A549 (cell line): Measurements from ENCODE around the gene CARMIL1. TPM values are rescaled to one million over a fixed set of nuclear protein-coding genes. Genes with fewer than 3 reads are reported as not detected.

Experiments used
- ATAC-seq, 2 experiments: fragments of 200-7000 bp in 1 of 2; fragments of >200 bp in 1 of 2; cut with Nextera tagmentation in 1 of 2; cut with Tn5 transposase in 1 of 2; 3 replicates each; pipeline versions ENCODE4 v1.8.0 to v1.9.1; 2018 to 2020; ENCODE audit warnings: mild to moderate bottlenecking in 1 of 2, moderate library complexity in 1 of 2
- CTCF ChIA-PET: fragments of 300-600 bp; sonication (Branson Sonifier 250); formaldehyde crosslinking; extraction: SDS; loops from one replicate; lab custom pipeline; 2021; ENCODE audit warnings: antibody characterized with exemption, inconsistent platforms; lab: Yijun Ruan, JAX
- POLR2A ChIA-PET: fragments of 350-600 bp; formaldehyde crosslinking; extraction: SDS; loops from one replicate; lab custom pipeline; 2021; ENCODE audit warnings: antibody characterized with exemption, inconsistent platforms; lab: Yijun Ruan, JAX
- DNase-seq, 2 experiments: peaks; one replicate each; pipeline versions ENCODE4 v3.0.0 to v3.0.0-alpha.2; 2011 to 2016; ENCODE audit warnings: low read depth in 1 of 2, low spot score in 1 of 2
- FAIRE-seq: peaks from 2 replicates; lab custom pipeline; 2011; peaks lifted over from hg19 to GRCh38; lab: Jason Lieb, UNC
- H3K27ac ChIP-seq, 2 experiments: fragments of >200 bp; sonication (Bioruptor Twin); formaldehyde crosslinking; 3 replicates each; pipeline ENCODE4 v1.5.1; 2016 to 2017
- H3K4me1 ChIP-seq: fragments of >200 bp; sonication (Bioruptor Twin); formaldehyde crosslinking; 3 replicates; pipeline ENCODE4 v1.6.1; 2016
- H3K4me2 ChIP-seq: fragments of >200 bp; sonication (Bioruptor Twin); formaldehyde crosslinking; 3 replicates; pipeline ENCODE4 v1.6.1; 2016
- H3K4me3 ChIP-seq: fragments of >200 bp; sonication (Bioruptor Twin); formaldehyde crosslinking; 3 replicates; pipeline ENCODE4 v1.5.1; 2016
- H3K9me3 ChIP-seq: fragments of >200 bp; sonication (Bioruptor Twin); formaldehyde crosslinking; 3 replicates; pipeline ENCODE4 v1.6.1; 2016
- CBX8 ChIP-seq: fragments of 200-600 bp; sonication (generic); IDR thresholded peaks from 2 replicates; pipeline ENCODE4 v1.6.1; 2016
- CHD4 ChIP-seq: fragments of 200-600 bp; sonication (generic); IDR thresholded peaks from 2 replicates; pipeline ENCODE4 v1.6.1; 2016; ENCODE audit warnings: antibody characterized with exemption, mild to moderate bottlenecking, borderline replicate concordance
- CTCF ChIP-seq: fragments of >200 bp; sonication (Bioruptor Twin); formaldehyde crosslinking; IDR thresholded peaks from 3 replicates; pipeline ENCODE4 v1.5.1; 2016
- E2F6 ChIP-seq: IDR thresholded peaks from 2 replicates; pipeline ENCODE4 v1.6.1; 2012; ENCODE audit warnings: low read depth, borderline replicate concordance
- ESRRA ChIP-seq: fragments of 150-350 bp; IDR thresholded peaks from 2 replicates; pipeline ENCODE4 v1.6.1; 2014; ENCODE audit warnings: mild to moderate bottlenecking, low read length, borderline replicate concordance
- FOXS1 ChIP-seq: fragments of 250-450 bp; sonication (Bioruptor Pico); IDR thresholded peaks from 2 replicates; pipeline ENCODE4 v1.5.0; 2020; ENCODE audit warnings: mild to moderate bottlenecking, moderate library complexity
- GATA3 ChIP-seq: IDR thresholded peaks from 2 replicates; pipeline ENCODE4 v1.6.1; 2012; ENCODE audit warnings: borderline replicate concordance
- HDAC2 ChIP-seq: fragments of 200-600 bp; sonication (generic); IDR thresholded peaks from 2 replicates; pipeline ENCODE4 v1.6.1; 2016
- HES2 ChIP-seq: fragments of >200 bp; sonication (Bioruptor Twin); formaldehyde crosslinking; IDR thresholded peaks from 2 replicates; pipeline ENCODE4 v1.6.1; 2016
- HEYL ChIP-seq: fragments of 250-450 bp; sonication (Bioruptor Pico); IDR thresholded peaks from 2 replicates; pipeline ENCODE4 v1.8.0; 2021; ENCODE audit warnings: mild to moderate bottlenecking, moderate library complexity
- HOXB5 ChIP-seq: fragments of 250-450 bp; sonication (Bioruptor Pico); IDR thresholded peaks from 2 replicates; pipeline ENCODE4 v1.5.0; 2020; ENCODE audit warnings: mild to moderate bottlenecking, moderate library complexity
- MAFK ChIP-seq: fragments of 450-650 bp; IDR thresholded peaks from 2 replicates; pipeline ENCODE4 v1.6.1; 2014; ENCODE audit not compliant: partially characterized antibody
- NPAS2 ChIP-seq: fragments of 250-450 bp; sonication (Bioruptor Pico); IDR thresholded peaks from 2 replicates; pipeline ENCODE4 v1.8.0; 2022; ENCODE audit warnings: mild to moderate bottlenecking, moderate library complexity, borderline replicate concordance
- PHF8 ChIP-seq: fragments of 200-600 bp; sonication (generic); IDR thresholded peaks from 2 replicates; pipeline ENCODE4 v1.6.1; 2016; ENCODE audit warnings: low read depth, mild to moderate bottlenecking, antibody characterized with exemption, moderate library complexity, borderline replicate concordance
- REST ChIP-seq: fragments of 200-600 bp; sonication (generic); IDR thresholded peaks from 2 replicates; pipeline ENCODE4 v1.6.1; 2016; ENCODE audit warnings: antibody characterized with exemption, mild to moderate bottlenecking, moderate library complexity
- SMC3 ChIP-seq: fragments of >200 bp; sonication (Bioruptor Twin); formaldehyde crosslinking; IDR thresholded peaks from 3 replicates; pipeline ENCODE4 v1.6.1; 2018; ENCODE audit warnings: inconsistent platforms
- SREBF2 ChIP-seq: fragments of 450-650 bp; IDR thresholded peaks from 2 replicates; pipeline ENCODE4 v1.6.1; 2014; ENCODE audit warnings: mild to moderate bottlenecking, moderate library complexity
- TP53 ChIP-seq: fragments of 250-450 bp; sonication (Bioruptor Pico); IDR thresholded peaks from 2 replicates; pipeline ENCODE4 v1.5.0; 2021; ENCODE audit warnings: mild to moderate bottlenecking, moderate library complexity
- ZFP36 ChIP-seq: fragments of 450-650 bp; IDR thresholded peaks from 2 replicates; pipeline ENCODE4 v1.6.1; 2014; ENCODE audit warnings: borderline replicate concordance; ENCODE audit not compliant: partially characterized antibody
- ZNF302 ChIP-seq: fragments of 250-450 bp; sonication (Bioruptor Pico); IDR thresholded peaks from 2 replicates; pipeline ENCODE4 v1.9.0; 2021; ENCODE audit warnings: inconsistent platforms, mild to moderate bottlenecking, moderate library complexity
- WGBS: methylation state at CpG from one replicate; pipeline ENCODE4 v1.1.6; 2017; ENCODE audit errors: missing lambda C conversion rate; 5-methylcytosine and 5-hydroxymethylcytosine counted together
- polyA plus RNA-seq, 4 experiments: library from polyadenylated mRNA; depleted of rRNA in 3 of 4; stranded (reverse); fragments of >200 nt; fragmentation: RNase III in 1 of 4; extraction: RNeasy Plus Mini Kit Qiagen cat#74134 plus additional on column Dnase treatment in 1 of 4; gene quantifications; 2 replicates in 3 of 4; 3 replicates in 1 of 4; pipeline ENCODE4 v1.2.3, GENCODE V29; 2011 to 2017

CARMIL1 gene
- polyA plus RNA-seq, 2 of the 4 experiments (the other 2 are of a cell fraction): 11.5 to 11.8 TPM

GRCh38 chr6:25257686-25258348 is 21.4 kb upstream of the CARMIL1 start:
- Histone ChIP-seq H3K9me3 (no peaks in the 10 kb centered on the region), H3K4me2 (no peak overlapping the region), H3K4me1 (no peaks in the 10 kb centered on the region), H3K4me3 (no peak overlapping the region), H3K27ac (no peak overlapping the region)
- CTCF ChIA-PET: interaction anchor here (1.0 to 2.5 kb wide), 4 partner anchors 8 to 232 kb away, joined by 3 to 11 read pairs (median 6); no protein-coding TSS in a partner anchor
- WGBS: 81% methylated on average over 7 of the region's 7 CpGs
- TF ChIP-seq SMC3 (no peak), CBX8 (no peak), E2F6 (no peak), HES2 (no peak), MAFK (no peak), HDAC2 (no peak), CTCF (no peak), SREBF2 (no peak), NPAS2 (CRISPR knock-in tag) (no peak), TP53 (CRISPR knock-in tag) (no peak), ZFP36 (no peak), FOXS1 (CRISPR knock-in tag) (no peak), CHD4 (no peak), HEYL (CRISPR knock-in tag) (no peak)
- FAIRE-seq (no peak), ATAC-seq (no peak), DNase-seq (no peak)
- POLR2A ChIA-PET: no interaction called here

GRCh38 chr6:25259756-25260155 is 19.4 kb upstream of the CARMIL1 start:
- no peak overlapping the region for H3K27ac ChIP-seq
- peaks cover 9% of the 10 kb centered on the region; the same call in 1 of the 3 replicates for H3K4me1 ChIP-seq
- DNase-seq (no peak), ATAC-seq (no peak), FAIRE-seq (no peak)
- 78% methylated on average over 4 of the region's 4 CpGs for WGBS
- ChIA-PET CTCF (no interaction called here), POLR2A (no interaction called here)
- no peak overlapping the region for H3K4me2 ChIP-seq
- TF ChIP-seq HOXB5 (CRISPR knock-in tag) (no peak), FOXS1 (CRISPR knock-in tag) (no peak), PHF8 (no peak), ESRRA (no peak), GATA3 (no peak), CBX8 (no peak), REST (no peak), TP53 (CRISPR knock-in tag) (no peak), ZNF302 (CRISPR knock-in tag) (no peak)
- H3K9me3 ChIP-seq: no peaks in the 10 kb centered on the region
- H3K4me3 ChIP-seq: no peak overlapping the region
